Common myeloid progenitor, CD34-positive (primary cell): Measurements from ENCODE around the gene DOCK2.
"Not testable (repeated sequence)": the region's sequence is repeated elsewhere in the genome, so short reads cannot be mapped to it uniquely, and the experiment has no call there.

Experiments
- CTCF ChIA-PET: fragments of 350-600 bp; sonication (Branson Sonifier 250); formaldehyde crosslinking; loops from one replicate; lab custom pipeline; 2021; ENCODE audit warnings: antibody characterized with exemption; lab: Charles Lee
- POLR2A ChIA-PET: fragments of 350-600 bp; sonication (Branson Sonifier 250); formaldehyde crosslinking; loops from one replicate; lab custom pipeline; 2021; ENCODE audit warnings: antibody characterized with exemption; lab: Charles Lee
- DNase-seq, 3 donors: peaks; one replicate each; pipeline versions ENCODE4 v3.0.0 to v3.0.0-alpha.2; 2013
- H3K27ac ChIP-seq, 2 experiments: 1 replicate in 1 of 2; 2 replicates in 1 of 2; pipeline ENCODE4 v1.7.0; 2013; ENCODE audit warnings: inconsistent platforms in 2 of 2, low read length in 2 of 2, mild to moderate bottlenecking in 2 of 2, low read depth in 1 of 2, moderate library complexity in 1 of 2; ENCODE audit not compliant: severe bottlenecking in 2 of 2, insufficient read depth in 1 of 2, poor library complexity in 1 of 2
- H3K27me3 ChIP-seq, 5 experiments: replicated peaks in 2 of 5; 1 replicate in 3 of 5; 2 replicates in 2 of 5; pipeline versions ENCODE4 v1.6.1 to v1.7.0; 2013; ENCODE audit warnings: low read length in 4 of 5, mild to moderate bottlenecking in 2 of 5, moderate library complexity in 2 of 5, inconsistent platforms in 1 of 5; ENCODE audit not compliant: insufficient read depth in 5 of 5, control insufficient read depth in 4 of 5
- H3K36me3 ChIP-seq, 4 experiments: 1 replicate in 2 of 4; 2 replicates in 2 of 4; pipeline versions ENCODE4 v1.6.1 to v1.7.0; 2013; ENCODE audit warnings: low read length in 3 of 4, control low read depth in 1 of 4, mild to moderate bottlenecking in 1 of 4; ENCODE audit not compliant: control insufficient read depth in 4 of 4, insufficient read depth in 4 of 4
- H3K4me1 ChIP-seq, 4 experiments: 1 replicate in 3 of 4; 2 replicates in 1 of 4; pipeline versions ENCODE4 v1.6.1 to v1.7.1; 2013; ENCODE audit warnings: low read length in 3 of 4, mild to moderate bottlenecking in 3 of 4, control low read depth in 1 of 4, inconsistent platforms in 1 of 4, moderate library complexity in 1 of 4; ENCODE audit not compliant: control insufficient read depth in 4 of 4, insufficient read depth in 4 of 4; ENCODE audit errors: control extremely low read depth in 1 of 4
- H3K4me3 ChIP-seq, 7 experiments: 1 replicate in 4 of 7; 2 replicates in 3 of 7; pipeline versions ENCODE4 v1.5.1 to v1.7.0; 2013; ENCODE audit warnings: mild to moderate bottlenecking in 7 of 7, low read length in 6 of 7, moderate library complexity in 6 of 7, inconsistent platforms in 2 of 7, low read depth in 2 of 7, control low read depth in 1 of 7; ENCODE audit not compliant: insufficient read depth in 4 of 7, control insufficient read depth in 1 of 7; ENCODE audit errors: extremely low read depth in 1 of 7
- H3K9me3 ChIP-seq, 5 experiments: 1 replicate in 4 of 5; 2 replicates in 1 of 5; pipeline versions ENCODE4 v1.6.1 to v1.7.1; 2013; ENCODE audit warnings: low read length in 4 of 5, mild to moderate bottlenecking in 2 of 5, inconsistent platforms in 1 of 5, low read depth in 1 of 5, moderate library complexity in 1 of 5; ENCODE audit not compliant: control insufficient read depth in 4 of 5, insufficient read depth in 2 of 5; ENCODE audit errors: control extremely low read depth in 1 of 5
- WGBS: methylation state at CpG from one replicate; pipeline ENCODE4 v1.1.5; 2013; ENCODE audit not compliant: insufficient coverage; 5-methylcytosine and 5-hydroxymethylcytosine counted together

Gene DOCK2

GRCh38 chr5:169805937-169806700 lies 169.0 kb downstream of the DOCK2 start:
- no peaks in the 10 kb centered on the region for H3K27me3 ChIP-seq
- 93% methylated on average over 5 of the region's 6 CpGs for WGBS
- peaks cover 0 to 4% (median 0%) of the 10 kb centered on the region in 4 experiments for H3K4me1 ChIP-seq
- CTCF ChIA-PET: interaction anchor here (1.0 kb wide), 1 partner anchor 15 kb away, joined by 3 read pairs; no protein-coding TSS in a partner anchor
- H3K27ac ChIP-seq: no peak overlapping the region
- no peak overlapping the region for H3K4me3 ChIP-seq
- no peaks in the 10 kb centered on the region for H3K9me3 ChIP-seq
- H3K36me3 ChIP-seq: peaks cover 22 to 58% (median 42%) of the 10 kb centered on the region in 4 experiments
- no peak for DNase-seq
- POLR2A ChIA-PET: no interaction called here

- no peaks in the 10 kb centered on the region for H3K9me3 ChIP-seq
- no peak for DNase-seq
- POLR2A ChIA-PET: no interaction called here
- H3K4me3 ChIP-seq: no peak overlapping the region
- no peaks in the 10 kb centered on the region for H3K27me3 ChIP-seq
- WGBS: 95% methylated on average over 2 of the region's 2 CpGs
- no peak overlapping the region for H3K27ac ChIP-seq
- peaks cover 0 to 4% (median 0%) of the 10 kb centered on the region in 4 experiments for H3K4me1 ChIP-seq
- peaks cover 26 to 74% (median 48%) of the 10 kb centered on the region in 4 experiments for H3K36me3 ChIP-seq
- CTCF ChIA-PET: no interaction called here
Observed at GRCh38 chr5:169808118-169808581, 171.1 kb downstream of the DOCK2 start.

- H3K4me1 ChIP-seq, H3K9me3 ChIP-seq, DNase-seq, H3K27ac ChIP-seq, H3K27me3 ChIP-seq, POLR2A ChIA-PET, H3K4me3 ChIP-seq: not testable (repeated sequence)
- peaks cover 25 to 74% (median 51%) of the 10 kb centered on the region in 4 experiments for H3K36me3 ChIP-seq
- WGBS: 100% methylated on average over 3 of the region's 3 CpGs
- CTCF ChIA-PET: interaction anchor here (2.0 kb wide), 1 partner anchor 9 kb away, joined by 9 read pairs; no protein-coding TSS in a partner anchor
Observed at GRCh38 chr5:169808880-169809279, 171.8 kb downstream of the DOCK2 start.

- WGBS: 67% methylated on average over 2 of the region's 5 CpGs
- H3K9me3 ChIP-seq: no peaks in the 10 kb centered on the region
- no peak overlapping the region for H3K27ac ChIP-seq
- POLR2A ChIA-PET: no interaction called here
- DNase-seq: no peak
- no peaks in the 10 kb centered on the region for H3K27me3 ChIP-seq
- CTCF ChIA-PET: interaction anchor here (2.0 kb wide), 1 partner anchor 9 kb away, joined by 9 read pairs; no protein-coding TSS in a partner anchor
- H3K36me3 ChIP-seq: peaks cover 25 to 74% (median 53%) of the 10 kb centered on the region in 4 experiments
- H3K4me3 ChIP-seq: no peak overlapping the region
- no peaks in the 10 kb centered on the region for H3K4me1 ChIP-seq
Observed at GRCh38 chr5:169809281-169809680, 172.2 kb downstream of the DOCK2 start.

- no peak overlapping the region for H3K27ac ChIP-seq
- H3K4me1 ChIP-seq: no peaks in the 10 kb centered on the region
- H3K9me3 ChIP-seq: no peaks in the 10 kb centered on the region
- POLR2A ChIA-PET: no interaction called here
- no peak overlapping the region for H3K4me3 ChIP-seq
- no peaks in the 10 kb centered on the region for H3K27me3 ChIP-seq
- WGBS: 96% methylated on average over 3 of the region's 5 CpGs
- no peak for DNase-seq
- peaks cover 21 to 76% (median 55%) of the 10 kb centered on the region in 4 experiments for H3K36me3 ChIP-seq
- CTCF ChIA-PET: interaction anchor here (2.0 kb wide), 1 partner anchor 11 kb away, joined by 9 read pairs; no protein-coding TSS in a partner anchor
Observed at GRCh38 chr5:169810524-169810923, 173.4 kb downstream of the DOCK2 start.

GRCh38 chr5:169811023-169811422 lies 173.9 kb downstream of the DOCK2 start:
- Histone ChIP-seq H3K27me3 (no peaks in the 10 kb centered on the region), H3K27ac (no peak overlapping the region), H3K4me1 (no peaks in the 10 kb centered on the region), H3K36me3 (peaks cover 20 to 71% (median 54%) of the 10 kb centered on the region in 4 experiments), H3K4me3 (no peak overlapping the region), H3K9me3 (no peaks in the 10 kb centered on the region)
- WGBS: 97% methylated on average over 5 of the region's 5 CpGs
- DNase-seq: no peak
- ChIA-PET CTCF (no interaction called here), POLR2A (no interaction called here)

GRCh38 chr5:169811680-169812079 lies 174.6 kb downstream of the DOCK2 start:
- DNase-seq: no peak
- Histone ChIP-seq H3K9me3 (no peaks in the 10 kb centered on the region), H3K27ac (no peak overlapping the region), H3K27me3 (no peaks in the 10 kb centered on the region), H3K4me3 (no peak overlapping the region), H3K36me3 (peaks cover 20 to 72% (median 58%) of the 10 kb centered on the region in 4 experiments), H3K4me1 (no peaks in the 10 kb centered on the region)
- ChIA-PET CTCF (no interaction called here), POLR2A (no interaction called here)
- WGBS: 100% methylated on average over 3 of the region's 5 CpGs
